SK-N-SH treated with all-trans-retinoic acid at 6 μM for 48 hours (cell line): ENCODE measurements around the gene KCNMA1.

Experiments used
- ARNTL ChIP-seq: fragments of 450-650 bp; formaldehyde crosslinking; IDR thresholded peaks from 2 replicates; pipeline ENCODE4 v1.5.0; 2020; ENCODE audit warnings: low read depth, mild to moderate bottlenecking, moderate library complexity, borderline replicate concordance
- BACH2 ChIP-seq: fragments of 250-450 bp; sonication (Bioruptor Pico); IDR thresholded peaks from 2 replicates; pipeline ENCODE4 v1.9.0; 2021; ENCODE audit warnings: mild to moderate bottlenecking, borderline replicate concordance
- CSDC2 ChIP-seq: fragments of 250-450 bp; sonication (Bioruptor Pico); IDR thresholded peaks from 2 replicates; pipeline ENCODE4 v1.5.0; 2020; ENCODE audit warnings: mild to moderate bottlenecking, moderate library complexity
- ISL1 ChIP-seq: fragments of 250-450 bp; sonication (Bioruptor Pico); IDR thresholded peaks from 2 replicates; pipeline ENCODE4 v2.1.2; 2022; ENCODE audit warnings: mild to moderate bottlenecking, moderate library complexity
- OSR1 ChIP-seq: fragments of 250-450 bp; sonication (Bioruptor Pico); IDR thresholded peaks from 2 replicates; pipeline ENCODE4 v1.8.0; 2022; ENCODE audit warnings: moderate library complexity, mild to moderate bottlenecking, inconsistent platforms
- RARB ChIP-seq: fragments of 250-450 bp; sonication (Bioruptor Pico); IDR thresholded peaks from 2 replicates; pipeline ENCODE4 v1.8.0; 2021; ENCODE audit warnings: mild to moderate bottlenecking, moderate library complexity
- SNAI2 ChIP-seq: fragments of 250-450 bp; sonication (Bioruptor Pico); IDR thresholded peaks from 2 replicates; pipeline ENCODE4 v1.5.0; 2020; ENCODE audit warnings: mild to moderate bottlenecking, moderate library complexity
- TOX ChIP-seq: fragments of 250-450 bp; sonication (Bioruptor Pico); IDR thresholded peaks from 2 replicates; pipeline ENCODE4 v1.8.0; 2021; ENCODE audit warnings: mild to moderate bottlenecking, moderate library complexity, borderline replicate concordance
- ZFP3 ChIP-seq: fragments of 250-450 bp; sonication (Bioruptor Pico); IDR thresholded peaks from 2 replicates; pipeline ENCODE4 v1.5.0; 2020; ENCODE audit warnings: mild to moderate bottlenecking, moderate library complexity
- ZFP30 ChIP-seq: fragments of 450-650 bp; formaldehyde crosslinking; IDR thresholded peaks from 2 replicates; pipeline ENCODE4 v1.5.0; 2022; ENCODE audit warnings: mild to moderate bottlenecking, moderate library complexity
- TF ChIP-seq, protein P1 (sequence below): fragments of 250-450 bp; sonication (Bioruptor Pico); IDR thresholded peaks from 2 replicates; pipeline ENCODE4 v1.8.0; 2020; ENCODE audit warnings: mild to moderate bottlenecking, moderate library complexity, borderline replicate concordance
- TF ChIP-seq, protein P2 (sequence below): fragments of 250-450 bp; sonication (Bioruptor Pico); IDR thresholded peaks from 2 replicates; pipeline ENCODE4 v1.8.0; 2021; ENCODE audit warnings: low read depth, mild to moderate bottlenecking, moderate library complexity, borderline replicate concordance

DNA sequence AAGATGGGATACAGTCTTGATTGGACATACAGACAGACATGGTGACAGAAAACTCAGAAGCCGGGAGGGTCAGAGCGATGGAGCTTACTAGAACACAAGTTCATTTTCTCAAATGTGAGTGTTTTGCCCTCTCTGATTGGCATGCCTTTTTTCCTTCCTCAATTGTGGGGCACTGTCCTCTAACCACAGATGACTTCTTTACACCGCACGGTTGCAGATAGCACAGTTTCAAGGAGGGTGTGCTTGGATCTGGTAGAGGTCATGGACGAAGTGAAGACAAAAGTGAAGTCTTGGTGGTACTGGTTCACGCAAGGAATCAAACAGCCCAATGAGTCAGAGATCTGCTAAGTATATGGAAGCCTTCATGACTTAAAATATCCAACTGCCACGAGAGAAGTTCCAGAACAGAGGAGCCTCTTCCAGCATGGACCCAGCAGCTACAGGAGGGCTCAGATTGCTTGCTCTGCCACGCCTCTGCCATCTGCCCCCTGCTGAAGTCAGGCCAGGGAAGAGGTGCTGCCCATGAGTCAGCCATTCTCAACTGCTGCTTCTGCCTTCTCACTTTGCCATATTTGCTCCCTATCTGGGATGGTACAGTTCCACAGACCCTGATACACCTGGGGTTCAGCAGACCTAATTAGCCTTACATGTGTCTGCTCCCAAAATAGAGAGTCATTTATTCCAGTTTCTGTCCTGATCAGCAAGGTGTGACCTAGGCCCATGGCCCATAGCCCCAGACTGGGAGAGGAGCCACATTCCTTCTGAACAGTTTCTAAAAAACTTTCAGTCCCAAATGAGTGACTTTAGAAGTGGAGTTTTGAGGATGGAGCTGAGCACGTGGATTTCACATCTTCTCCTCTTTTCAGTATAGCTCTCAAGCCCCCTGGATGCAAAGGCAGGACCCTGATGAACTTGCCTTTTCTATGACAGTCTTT, 413.8 kb downstream of the KCNMA1 start:
- no peak for TF ChIP-seq OSR1 (CRISPR knock-in tag)
- TF ChIP-seq TOX (CRISPR knock-in tag): no peak
- no peak for TF ChIP-seq BACH2 (CRISPR knock-in tag)
- TF ChIP-seq RARB (CRISPR knock-in tag): no peak
- TF ChIP-seq ZFP30 (CRISPR knock-in tag): no peak
- no peak for TF ChIP-seq CSDC2 (CRISPR knock-in tag)
- no peak for TF ChIP-seq ZFP3
- TF ChIP-seq SNAI2 (CRISPR knock-in tag): no peak
- no peak for TF ChIP-seq ISL1 (CRISPR knock-in tag)
- TF ChIP-seq, protein P1, sequence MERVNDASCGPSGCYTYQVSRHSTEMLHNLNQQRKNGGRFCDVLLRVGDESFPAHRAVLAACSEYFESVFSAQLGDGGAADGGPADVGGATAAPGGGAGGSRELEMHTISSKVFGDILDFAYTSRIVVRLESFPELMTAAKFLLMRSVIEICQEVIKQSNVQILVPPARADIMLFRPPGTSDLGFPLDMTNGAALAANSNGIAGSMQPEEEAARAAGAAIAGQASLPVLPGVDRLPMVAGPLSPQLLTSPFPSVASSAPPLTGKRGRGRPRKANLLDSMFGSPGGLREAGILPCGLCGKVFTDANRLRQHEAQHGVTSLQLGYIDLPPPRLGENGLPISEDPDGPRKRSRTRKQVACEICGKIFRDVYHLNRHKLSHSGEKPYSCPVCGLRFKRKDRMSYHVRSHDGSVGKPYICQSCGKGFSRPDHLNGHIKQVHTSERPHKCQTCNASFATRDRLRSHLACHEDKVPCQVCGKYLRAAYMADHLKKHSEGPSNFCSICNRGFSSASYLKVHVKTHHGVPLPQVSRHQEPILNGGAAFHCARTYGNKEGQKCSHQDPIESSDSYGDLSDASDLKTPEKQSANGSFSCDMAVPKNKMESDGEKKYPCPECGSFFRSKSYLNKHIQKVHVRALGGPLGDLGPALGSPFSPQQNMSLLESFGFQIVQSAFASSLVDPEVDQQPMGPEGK (CRISPR knock-in tag): no peak
- no peak for TF ChIP-seq ARNTL (CRISPR knock-in tag)
- TF ChIP-seq, protein P2, sequence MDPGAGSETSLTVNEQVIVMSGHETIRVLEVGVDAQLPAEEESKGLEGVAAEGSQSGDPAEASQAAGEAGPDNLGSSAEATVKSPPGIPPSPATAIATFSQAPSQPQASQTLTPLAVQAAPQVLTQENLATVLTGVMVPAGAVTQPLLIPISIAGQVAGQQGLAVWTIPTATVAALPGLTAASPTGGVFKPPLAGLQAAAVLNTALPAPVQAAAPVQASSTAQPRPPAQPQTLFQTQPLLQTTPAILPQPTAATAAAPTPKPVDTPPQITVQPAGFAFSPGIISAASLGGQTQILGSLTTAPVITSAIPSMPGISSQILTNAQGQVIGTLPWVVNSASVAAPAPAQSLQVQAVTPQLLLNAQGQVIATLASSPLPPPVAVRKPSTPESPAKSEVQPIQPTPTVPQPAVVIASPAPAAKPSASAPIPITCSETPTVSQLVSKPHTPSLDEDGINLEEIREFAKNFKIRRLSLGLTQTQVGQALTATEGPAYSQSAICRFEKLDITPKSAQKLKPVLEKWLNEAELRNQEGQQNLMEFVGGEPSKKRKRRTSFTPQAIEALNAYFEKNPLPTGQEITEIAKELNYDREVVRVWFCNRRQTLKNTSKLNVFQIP (CRISPR knock-in tag): no peak
